Superior temporal gyrus (tissue), 1 donor: Measurements from ENCODE around the gene TBCEL.

Source experiments
- DNase-seq: peaks from one replicate; pipeline ENCODE4 v3.0.0-alpha.2; 2016; ENCODE audit errors: extremely low spot score

TBCEL gene

DNA sequence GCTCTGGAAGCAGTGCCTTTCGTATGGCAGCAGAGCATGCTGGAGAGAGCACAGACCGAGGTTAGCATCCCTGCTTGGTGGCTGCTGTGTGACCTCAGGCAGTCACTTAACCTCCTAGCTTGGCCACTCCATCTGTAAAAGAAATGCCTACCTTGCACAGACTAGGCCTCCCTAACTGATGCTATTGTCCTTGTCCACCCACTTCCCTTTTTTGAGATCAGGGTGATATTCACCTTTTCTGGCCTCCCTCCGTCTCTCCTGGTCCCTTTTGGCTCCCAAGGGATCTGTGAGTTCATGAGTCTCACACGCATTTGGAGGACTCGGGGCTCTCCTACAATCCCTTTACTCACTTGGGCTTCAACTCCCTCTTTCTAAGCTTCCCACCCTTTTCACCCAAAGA, 114.4 kb downstream of the TBCEL start:
- DNase-seq = no peak

DNA sequence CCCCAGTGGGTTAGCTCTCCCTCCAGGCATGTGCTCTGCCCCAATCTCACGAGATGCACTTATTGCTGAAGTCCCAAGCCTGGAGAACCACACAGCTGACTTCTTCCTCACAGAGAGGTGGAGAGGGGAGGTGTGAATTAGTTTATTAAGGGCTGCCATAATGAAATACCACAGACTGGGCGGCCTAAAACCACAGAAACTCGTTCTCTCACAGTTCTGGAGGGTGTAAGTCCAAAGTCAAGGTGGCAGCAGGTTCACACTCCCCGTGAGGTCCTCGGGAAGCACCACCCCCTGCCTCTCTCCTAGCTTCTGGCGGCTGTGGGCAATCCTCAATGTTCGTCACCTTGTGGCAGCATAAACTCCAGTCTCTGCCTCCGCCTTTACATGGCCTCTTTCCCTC, 116.5 kb downstream of the TBCEL start:
- no peak for DNase-seq
